T-cell (primary cell): Measurements from ENCODE around the gene GRID1. TPM values are rescaled to one million over a fixed set of nuclear protein-coding genes. Genes with fewer than 3 reads are reported as not detected.

ENCODE experiments used
- ATAC-seq, 4 experiments: fragments of 200-7000 bp in 3 of 4; fragments of 150-1000 bp in 1 of 4; cut with Tn5 transposase; replicated peaks in 1 of 4; 1 replicate in 3 of 4; 2 replicates in 1 of 4; pipeline ENCODE4 v1.10.0; 2021; ENCODE audit warnings: moderate library complexity in 3 of 4, mild to moderate bottlenecking in 2 of 4, moderate number of reproducible peaks in 1 of 4
- CTCF ChIA-PET, 2 donors: fragments of 300-600 bp; sonication (Branson Sonifier 250); formaldehyde crosslinking; loops; one replicate each; lab custom pipeline; 2022; ENCODE audit warnings: antibody characterized with exemption in 2 of 2; lab: Charles Lee
- POLR2A ChIA-PET, 2 donors: fragments of 300-600 bp; sonication (Branson Sonifier 250); formaldehyde crosslinking; loops; one replicate each; lab custom pipeline; 2022; ENCODE audit warnings: antibody characterized with exemption in 2 of 2; lab: Charles Lee
- DNase-seq, 35 experiments: peaks; one replicate each; pipeline versions ENCODE4 v3.0.0 to v3.0.0-alpha.2; 2013 to 2023
- H3K27ac ChIP-seq: one replicate; pipeline ENCODE4 v1.5.1; 2013; ENCODE audit warnings: low read length
- H3K27me3 ChIP-seq, 2 experiments: replicated peaks in 1 of 2; 1 replicate in 1 of 2; 2 replicates in 1 of 2; pipeline versions ENCODE4 v1.6.1 to v1.7.0; 2013; ENCODE audit warnings: low read length in 1 of 2, mixed read lengths in 1 of 2; ENCODE audit not compliant: control insufficient read depth in 2 of 2, insufficient read depth in 2 of 2; ENCODE audit errors: extremely low read depth in 1 of 2
- H3K36me3 ChIP-seq, 2 donors: 1 replicate in 1 of 2; 2 replicates in 1 of 2; pipeline versions ENCODE4 v1.6.1 to v1.7.0; 2013; ENCODE audit warnings: low read length in 1 of 2; ENCODE audit not compliant: control insufficient read depth in 2 of 2, insufficient read depth in 1 of 2; ENCODE audit errors: extremely low read depth in 1 of 2
- H3K4me1 ChIP-seq, 2 experiments: 1 replicate in 1 of 2; 2 replicates in 1 of 2; pipeline versions ENCODE4 v1.6.1 to v1.7.0; 2013; ENCODE audit warnings: low read length in 2 of 2, mixed read lengths in 1 of 2; ENCODE audit not compliant: insufficient read depth in 2 of 2, control insufficient read depth in 1 of 2; ENCODE audit errors: extremely low read depth in 1 of 2
- H3K4me3 ChIP-seq, 2 donors: 1 replicate in 1 of 2; 2 replicates in 1 of 2; pipeline versions ENCODE4 v1.5.1 to v1.7.0; 2013; ENCODE audit warnings: mild to moderate bottlenecking in 2 of 2, low read length in 1 of 2, moderate library complexity in 1 of 2; ENCODE audit not compliant: control insufficient read depth in 1 of 2; ENCODE audit errors: extremely low read depth in 1 of 2
- H3K9me3 ChIP-seq: 2 replicates; pipeline ENCODE4 v1.7.0; 2013
- H3K27ac Mint-ChIP-seq, 2 donors: one replicate each; pipeline ENCODE4 v1.8.0; 2020 to 2021; ENCODE audit warnings: mild to moderate bottlenecking in 2 of 2, mixed read lengths in 2 of 2
- H3K27me3 Mint-ChIP-seq, 2 donors: one replicate each; pipeline ENCODE4 v1.8.0; 2021 to 2022; ENCODE audit warnings: mixed read lengths in 2 of 2
- H3K36me3 Mint-ChIP-seq: one replicate; pipeline ENCODE4 v1.8.0; 2021; ENCODE audit warnings: mixed read lengths
- H3K4me1 Mint-ChIP-seq, 3 donors: one replicate each; pipeline ENCODE4 v1.8.0; 2020 to 2022; ENCODE audit warnings: mixed read lengths in 3 of 3, mild to moderate bottlenecking in 1 of 3
- H3K4me3 Mint-ChIP-seq, 3 donors: one replicate each; pipeline ENCODE4 v1.8.0; 2020 to 2022; ENCODE audit warnings: mild to moderate bottlenecking in 3 of 3, mixed read lengths in 3 of 3, moderate library complexity in 3 of 3
- H3K9me3 Mint-ChIP-seq, 3 donors: one replicate each; pipeline ENCODE4 v1.8.0; 2020 to 2022; ENCODE audit warnings: mixed read lengths in 3 of 3
- WGBS: methylation state at CpG from one replicate; pipeline ENCODE4 v1.1.5; 2013; ENCODE audit warnings: missing lambda C conversion rate; ENCODE audit not compliant: insufficient coverage; 5-methylcytosine and 5-hydroxymethylcytosine counted together
- total RNA-seq, 35 experiments: library from RNA in 6 of 35; stranded (reverse) in 6 of 35; fragments of 120-200 nt in 1 of 35; gene quantifications; one replicate each; pipeline versions ENCODE4 v1.2.1 to v1.2.4 and lab custom pipeline; 2013 to 2026

GRID1 gene
- total RNA-seq, 5 donors from 2014 or later (not counting 1 experiment from before 2014, with no cell fraction given), result 0.68 TPM; not detected in 4

- H3K27me3 ChIP-seq, result peaks cover 0 to 17% of the 10 kb centered on the region in 2 experiments
- H3K9me3 ChIP-seq, result no peaks in the 10 kb centered on the region
- Mint-ChIP-seq H3K4me3 (no peak overlapping the region), H3K36me3 (no peaks in the 10 kb centered on the region), H3K9me3 (no peaks in the 10 kb centered on the region), H3K27me3 (peaks cover 8% of the 10 kb centered on the region in 2 donors), H3K4me1 (no peaks in the 10 kb centered on the region), H3K27ac (no peak overlapping the region)
- ATAC-seq (no peak), DNase-seq (no peak)
- H3K4me1 ChIP-seq, result no peaks in the 10 kb centered on the region
- H3K36me3 ChIP-seq, result no peaks in the 10 kb centered on the region
- ChIA-PET POLR2A (no interaction called here), CTCF (no interaction called here)
- no CpG with 5 or more reads among the region's 6 CpGs for WGBS
- no peak overlapping the region for H3K27ac ChIP-seq
- no peak overlapping the region for H3K4me3 ChIP-seq
These were observed 300.8 kb downstream of the GRID1 start for GRCh38 chr10:86065711-86066251.

- WGBS, result 76% methylated on average over 5 of the region's 5 CpGs
These were observed 301.5 kb downstream of the GRID1 start for GRCh38 chr10:86064931-86065662.

GRCh38 chr10:86064219-86064618 lies 302.4 kb downstream of the GRID1 start:
- Mint-ChIP-seq H3K9me3 (no peaks in the 10 kb centered on the region), H3K27ac (no peak overlapping the region), H3K4me1 (no peaks in the 10 kb centered on the region), H3K36me3 (no peaks in the 10 kb centered on the region), H3K4me3 (no peak overlapping the region), H3K27me3 (peaks cover 7 to 8% of the 10 kb centered on the region in 2 donors)
- no peaks in the 10 kb centered on the region for H3K36me3 ChIP-seq
- WGBS, result 34% methylated on average over 3 of the region's 3 CpGs
- DNase-seq, result no peak
- ChIA-PET POLR2A (no interaction called here), CTCF (no interaction called here)
- peaks cover 0 to 15% of the 10 kb centered on the region in 2 experiments for H3K27me3 ChIP-seq
- H3K27ac ChIP-seq, result no peak overlapping the region
- no peak overlapping the region for H3K4me3 ChIP-seq
- H3K4me1 ChIP-seq, result no peaks in the 10 kb centered on the region
- no peaks in the 10 kb centered on the region for H3K9me3 ChIP-seq
- no peak for ATAC-seq

More at GRCh38 chr10:86064931-86065662, 301.5 kb downstream of the GRID1 start:
- Mint-ChIP-seq H3K4me3 (no peak overlapping the region), H3K9me3 (no peaks in the 10 kb centered on the region), H3K4me1 (no peaks in the 10 kb centered on the region), H3K36me3 (no peaks in the 10 kb centered on the region), H3K27me3 (peaks cover 8% of the 10 kb centered on the region in 2 donors), H3K27ac (no peak overlapping the region)
- Histone ChIP-seq H3K36me3 (no peaks in the 10 kb centered on the region), H3K9me3 (no peaks in the 10 kb centered on the region), H3K27me3 (peaks cover 0 to 19% of the 10 kb centered on the region in 2 experiments), H3K4me1 (no peaks in the 10 kb centered on the region), H3K27ac (no peak overlapping the region), H3K4me3 (no peak overlapping the region)
- ChIA-PET CTCF (no interaction called here), POLR2A (no interaction called here)
- DNase-seq (no peak), ATAC-seq (no peak)

- Histone ChIP-seq H3K9me3 (no peaks in the 10 kb centered on the region), H3K4me1 (no peaks in the 10 kb centered on the region), H3K4me3 (no peak overlapping the region), H3K36me3 (no peaks in the 10 kb centered on the region), H3K27me3 (peaks cover 0 to 11% of the 10 kb centered on the region in 2 experiments), H3K27ac (no peak overlapping the region)
- ChIA-PET POLR2A (no interaction called here), CTCF (no interaction called here)
- no peaks in the 10 kb centered on the region for H3K4me1 Mint-ChIP-seq
- H3K27me3 Mint-ChIP-seq, result peaks cover 7 to 8% of the 10 kb centered on the region in 2 donors
- no peaks in the 10 kb centered on the region for H3K36me3 Mint-ChIP-seq
- no peak for DNase-seq
- H3K27ac Mint-ChIP-seq, result no peak overlapping the region
- H3K4me3 Mint-ChIP-seq, result no peak overlapping the region
- ATAC-seq, result no peak
- WGBS, result no CpG with 5 or more reads among the region's 1 CpG
- no peaks in the 10 kb centered on the region for H3K9me3 Mint-ChIP-seq
These were observed 303.3 kb downstream of the GRID1 start for GRCh38 chr10:86063341-86063740.

- H3K4me1 Mint-ChIP-seq, result no peaks in the 10 kb centered on the region
- no peaks in the 10 kb centered on the region for H3K36me3 Mint-ChIP-seq
- ATAC-seq (no peak), DNase-seq (no peak)
- H3K36me3 ChIP-seq, result no peaks in the 10 kb centered on the region
- H3K27ac Mint-ChIP-seq, result no peak overlapping the region
- H3K27me3 ChIP-seq, result peaks cover 0 to 11% of the 10 kb centered on the region in 2 experiments
- 94% methylated on average over 3 of the region's 6 CpGs for WGBS
- ChIA-PET POLR2A (no interaction called here), CTCF (no interaction called here)
- no peak overlapping the region for H3K4me3 ChIP-seq
- no peaks in the 10 kb centered on the region for H3K4me1 ChIP-seq
- H3K9me3 ChIP-seq, result no peaks in the 10 kb centered on the region
- H3K27me3 Mint-ChIP-seq, result peaks cover 9% of the 10 kb centered on the region in 2 donors
- H3K27ac ChIP-seq, result no peak overlapping the region
- H3K4me3 Mint-ChIP-seq, result no peak overlapping the region
- H3K9me3 Mint-ChIP-seq, result no peaks in the 10 kb centered on the region
These were observed 303.9 kb downstream of the GRID1 start for GRCh38 chr10:86062647-86063145.

GRCh38 chr10:86062198-86062550 lies 304.4 kb downstream of the GRID1 start:
- no peak overlapping the region for H3K27ac ChIP-seq
- no peaks in the 10 kb centered on the region for H3K9me3 ChIP-seq
- POLR2A ChIA-PET, result no interaction called here
- Mint-ChIP-seq H3K36me3 (no peaks in the 10 kb centered on the region), H3K27ac (no peak overlapping the region), H3K9me3 (no peaks in the 10 kb centered on the region), H3K4me3 (no peak overlapping the region), H3K27me3 (peaks cover 12% of the 10 kb centered on the region in 2 donors), H3K4me1 (no peaks in the 10 kb centered on the region)
- DNase-seq (no peak), ATAC-seq (no peak)
- CTCF ChIA-PET, result no interaction called here
- H3K4me1 ChIP-seq, result no peaks in the 10 kb centered on the region
- H3K36me3 ChIP-seq, result no peaks in the 10 kb centered on the region
- WGBS, result 81% methylated on average over 5 of the region's 8 CpGs
- H3K4me3 ChIP-seq, result no peak overlapping the region
- peaks cover 0 to 9% of the 10 kb centered on the region in 2 experiments for H3K27me3 ChIP-seq
